HG03025 (cell line): ENCODE results near the gene PLCL2.
"Not testable (repeated sequence)": the region's sequence is repeated elsewhere in the genome, so short reads cannot be mapped to it uniquely, and the experiment has no call there.

Experiments used
- ATAC-seq: cut with Tn5 transposase; IDR thresholded peaks from one replicate; pipeline ENCODE4 v1.9.1; 2021; ENCODE audit warnings: mild to moderate bottlenecking, moderate library complexity; ENCODE audit not compliant: unreplicated experiment, low FRiP score

Gene PLCL2

GRCh38 chr3:16945330-16945729 is 60.6 kb downstream of the PLCL2 start:
- no peak for ATAC-seq

- ATAC-seq, result no peak
Measured at GRCh38 chr3:16950282-16950681, 65.5 kb downstream of the PLCL2 start.

DNA sequence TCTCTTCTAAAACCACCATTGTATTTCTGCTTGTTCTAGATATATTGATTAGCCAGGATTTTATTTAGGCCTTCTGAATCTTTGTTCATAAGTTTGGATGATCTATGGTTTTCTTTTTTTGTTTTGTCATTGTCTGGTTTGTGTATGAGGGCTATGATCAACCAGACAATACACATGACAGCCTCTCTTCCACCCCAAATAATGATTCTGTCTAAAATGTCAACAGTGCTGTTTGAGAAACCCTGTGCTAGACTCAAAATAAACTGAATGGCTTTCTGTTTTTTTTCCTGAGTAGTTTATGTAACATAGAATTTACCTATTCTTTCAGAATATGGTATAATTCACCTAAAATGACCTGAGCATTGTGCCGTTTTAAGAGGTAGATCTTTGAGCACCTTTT is 66.1 kb downstream of the PLCL2 start:
- ATAC-seq, result no peak

- ATAC-seq, result not testable (repeated sequence)
Measured at GRCh38 chr3:16957852-16958251, 73.1 kb downstream of the PLCL2 start.

- no peak for ATAC-seq
Measured at GRCh38 chr3:16960125-16960524, 75.4 kb downstream of the PLCL2 start.

DNA sequence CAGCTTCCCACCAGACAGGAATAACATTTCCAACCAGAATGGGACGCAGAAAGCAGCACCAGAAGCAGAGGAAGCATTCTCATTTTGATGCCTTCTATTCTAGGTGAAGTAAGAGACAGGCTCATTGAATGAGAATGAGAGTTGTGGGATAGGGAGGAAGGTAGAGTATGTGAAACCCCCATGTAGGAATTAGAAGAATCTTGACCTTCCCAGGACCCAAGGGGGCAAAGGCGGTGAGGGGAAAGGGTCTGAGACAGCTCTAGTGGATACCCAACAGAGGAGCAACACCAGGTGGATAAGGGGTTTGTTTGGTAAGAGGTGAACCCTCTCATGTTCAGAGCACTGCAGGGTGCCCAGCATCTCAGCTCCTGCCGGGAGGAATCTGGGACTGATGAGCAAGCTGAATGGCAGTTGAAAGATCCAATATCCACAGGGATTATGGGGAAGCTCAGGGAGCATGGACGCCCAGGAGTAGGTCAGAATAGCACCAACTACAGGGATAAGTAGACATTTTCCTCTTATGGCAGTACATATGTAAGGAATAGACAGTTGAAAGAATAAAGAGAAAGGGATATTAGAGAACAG is 77.0 kb downstream of the PLCL2 start:
- ATAC-seq, result no peak

DNA sequence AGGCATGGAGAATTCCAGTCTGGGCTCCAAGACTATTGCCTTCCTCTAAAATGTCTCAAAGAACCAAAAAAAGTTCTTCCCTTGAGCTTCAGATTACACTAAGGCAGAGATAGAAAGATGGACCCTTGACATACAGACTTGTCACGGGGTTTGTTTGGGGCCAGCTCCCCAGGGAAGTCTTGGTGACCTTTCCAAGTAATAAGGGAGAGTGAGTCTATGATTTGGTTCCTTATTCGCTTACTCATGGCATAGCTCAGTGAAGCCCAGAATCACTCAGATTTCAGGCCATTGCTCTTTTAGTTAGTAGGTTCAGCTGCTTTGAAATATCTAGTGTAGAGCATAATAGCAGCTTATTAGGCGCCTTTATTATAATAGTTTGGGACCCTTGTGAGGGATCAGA is 90.3 kb downstream of the PLCL2 start:
- ATAC-seq, result no peak

- ATAC-seq, result no peak
Measured at GRCh38 chr3:16978234-16978920, 93.6 kb downstream of the PLCL2 start.

DNA sequence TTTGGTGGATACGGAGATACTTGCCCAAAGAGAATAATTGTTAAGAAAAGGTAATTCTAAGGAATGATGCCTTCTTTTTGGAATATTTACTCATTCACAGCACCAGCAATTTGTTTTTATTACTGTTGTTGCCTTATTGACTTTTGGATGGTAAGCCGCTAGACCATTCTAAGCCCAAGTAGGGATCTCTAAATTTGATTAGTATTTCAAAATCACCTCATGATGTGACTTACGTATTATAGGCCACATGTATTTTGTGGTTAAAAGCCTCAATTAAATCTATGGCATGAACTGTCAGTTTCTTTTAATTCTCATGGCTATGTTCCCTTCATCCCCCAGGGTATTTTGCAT is 94.1 kb downstream of the PLCL2 start:
- ATAC-seq, result no peak

- not testable (repeated sequence) for ATAC-seq
Measured at GRCh38 chr3:16979769-16980515, 95.2 kb downstream of the PLCL2 start.

DNA sequence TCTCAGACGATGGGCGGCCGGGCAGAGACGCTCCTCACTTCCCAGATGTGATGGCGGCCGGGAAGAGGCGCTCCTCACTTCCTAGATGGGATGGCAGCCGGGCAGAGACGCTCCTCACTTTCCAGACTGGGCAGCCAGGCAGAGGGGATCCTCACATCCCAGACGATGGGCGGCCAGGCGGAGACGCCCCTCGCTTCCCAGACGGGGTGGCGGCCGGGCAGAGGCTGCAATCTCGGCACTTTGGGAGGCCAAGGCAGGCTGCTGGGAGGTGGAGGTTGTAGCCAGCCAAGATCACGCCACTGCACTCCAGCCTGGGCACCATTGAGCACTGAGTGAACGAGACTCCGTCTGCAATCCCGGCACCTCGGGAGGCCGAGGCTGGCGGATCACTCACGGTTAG is 95.8 kb downstream of the PLCL2 start:
- ATAC-seq, result not testable (repeated sequence)

DNA sequence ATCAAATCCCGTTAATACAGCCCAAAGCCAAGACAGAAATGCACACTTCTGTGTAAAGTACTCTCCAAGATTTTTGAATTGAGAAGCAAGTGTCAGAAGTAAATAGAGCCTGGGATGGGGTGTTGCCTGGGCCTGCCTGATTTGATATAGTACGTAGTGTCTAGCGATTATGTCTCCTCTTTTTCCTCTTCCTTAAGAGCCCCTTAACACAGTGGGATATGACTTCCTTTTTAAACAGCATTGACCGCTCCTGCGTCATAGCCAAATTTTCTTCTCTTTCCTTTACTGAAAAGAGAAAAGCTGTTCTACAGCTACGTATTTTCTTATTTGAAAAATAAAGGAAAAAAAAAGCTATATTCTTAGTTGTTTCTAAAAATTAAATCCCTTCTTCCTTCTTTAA is 97.7 kb downstream of the PLCL2 start:
- ATAC-seq, result no peak

DNA sequence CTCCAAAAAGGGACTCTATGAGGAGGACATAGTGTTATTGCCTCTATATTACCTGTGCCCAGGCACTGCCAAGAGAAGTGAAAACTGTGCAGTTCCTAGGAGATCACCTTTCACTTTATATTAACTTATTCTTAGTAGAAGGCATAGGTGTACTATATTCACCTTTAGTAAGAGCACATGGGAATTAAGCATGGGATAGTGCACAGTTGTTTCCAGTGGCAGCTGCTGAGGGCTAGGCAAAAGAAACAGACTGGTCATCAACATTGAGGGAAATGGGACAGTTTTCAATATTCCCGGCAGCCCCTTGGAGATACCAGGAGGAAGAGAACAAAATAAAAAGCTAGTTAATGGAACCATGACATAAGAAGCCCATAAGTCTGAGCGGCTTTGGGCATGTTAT is 100.9 kb downstream of the PLCL2 start:
- no peak for ATAC-seq

GRCh38 chr3:16987141-16987540 is 102.4 kb downstream of the PLCL2 start:
- ATAC-seq, result no peak

DNA sequence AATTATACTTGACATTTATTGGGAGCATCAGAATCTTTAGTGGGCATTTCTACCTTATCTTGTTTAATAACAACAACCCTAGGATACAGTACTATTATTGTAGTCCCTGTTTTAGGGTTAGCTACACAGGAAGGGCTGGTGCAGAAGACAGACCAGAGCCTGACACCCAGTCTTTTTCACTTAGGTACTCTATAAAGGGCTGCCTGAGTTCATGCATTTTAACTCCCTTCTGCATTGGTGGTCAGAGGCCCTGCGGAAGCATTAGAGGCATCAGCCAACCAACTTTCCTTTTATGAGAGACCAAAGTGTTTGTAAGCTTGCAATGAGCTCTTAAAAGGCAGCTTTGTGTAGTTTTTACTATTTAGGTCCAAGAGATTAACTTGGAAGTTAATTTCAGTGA is 105.4 kb downstream of the PLCL2 start:
- ATAC-seq, result no peak

DNA sequence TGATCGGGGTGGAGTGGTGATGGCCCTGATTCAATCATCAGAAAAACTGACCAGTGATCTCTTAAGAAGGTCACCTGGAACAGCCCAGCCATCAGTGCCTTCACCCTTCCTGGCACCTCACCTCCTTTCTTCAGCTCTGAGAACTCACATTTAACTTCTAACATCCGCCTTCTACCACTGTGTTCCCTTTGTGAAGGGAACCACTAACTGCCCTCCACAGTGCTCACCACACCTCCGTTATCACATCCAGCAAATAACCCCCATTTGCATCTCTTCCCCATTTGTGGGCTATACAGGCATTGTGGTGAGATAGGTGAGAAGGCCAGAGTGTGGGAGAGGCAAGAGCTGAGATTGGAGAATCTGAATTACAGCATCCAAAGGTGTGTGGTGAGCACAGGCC is 107.4 kb downstream of the PLCL2 start:
- no peak for ATAC-seq

- no peak for ATAC-seq
Measured at GRCh38 chr3:16993227-16993626, 108.5 kb downstream of the PLCL2 start.

GRCh38 chr3:16994854-16995525 is 110.2 kb downstream of the PLCL2 start:
- no peak for ATAC-seq

DNA sequence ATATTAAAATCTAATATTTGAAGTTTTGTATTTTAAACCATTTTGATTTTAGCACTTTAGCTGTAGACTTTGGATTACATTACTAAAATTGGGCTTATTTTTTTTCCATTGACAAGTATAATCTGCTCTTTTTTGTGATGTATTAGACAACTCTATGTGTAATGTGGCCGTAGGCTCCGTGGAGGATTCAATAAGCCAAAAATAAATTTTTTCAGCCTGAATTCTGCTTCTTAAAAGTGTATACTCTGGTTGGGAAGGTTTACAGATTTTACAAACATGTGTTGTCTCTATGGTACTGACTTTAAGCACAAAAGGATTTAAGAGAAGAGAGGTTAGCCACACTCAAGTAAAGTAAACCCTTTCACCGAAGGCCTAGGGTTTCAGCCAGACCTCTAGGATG is 110.8 kb downstream of the PLCL2 start:
- no peak for ATAC-seq

GRCh38 chr3:16998236-16998923 is 113.6 kb downstream of the PLCL2 start:
- ATAC-seq, result no peak

- ATAC-seq, result no peak
Measured at GRCh38 chr3:16999161-16999560, 114.4 kb downstream of the PLCL2 start.
